NCI-H1694 treated with DMSO at 0.1 percent for 48 hours (cell line): Measurements from ENCODE around the gene SNAPC3.
"Not testable (repeated sequence)": the region's sequence is repeated elsewhere in the genome, so short reads cannot be mapped to it uniquely, and the experiment has no call there.

ENCODE experiments used
- DNase-seq: peaks from one replicate; lab custom pipeline; 2025; lab: John Stamatoyannopoulos, UW

SNAPC3 gene

DNA sequence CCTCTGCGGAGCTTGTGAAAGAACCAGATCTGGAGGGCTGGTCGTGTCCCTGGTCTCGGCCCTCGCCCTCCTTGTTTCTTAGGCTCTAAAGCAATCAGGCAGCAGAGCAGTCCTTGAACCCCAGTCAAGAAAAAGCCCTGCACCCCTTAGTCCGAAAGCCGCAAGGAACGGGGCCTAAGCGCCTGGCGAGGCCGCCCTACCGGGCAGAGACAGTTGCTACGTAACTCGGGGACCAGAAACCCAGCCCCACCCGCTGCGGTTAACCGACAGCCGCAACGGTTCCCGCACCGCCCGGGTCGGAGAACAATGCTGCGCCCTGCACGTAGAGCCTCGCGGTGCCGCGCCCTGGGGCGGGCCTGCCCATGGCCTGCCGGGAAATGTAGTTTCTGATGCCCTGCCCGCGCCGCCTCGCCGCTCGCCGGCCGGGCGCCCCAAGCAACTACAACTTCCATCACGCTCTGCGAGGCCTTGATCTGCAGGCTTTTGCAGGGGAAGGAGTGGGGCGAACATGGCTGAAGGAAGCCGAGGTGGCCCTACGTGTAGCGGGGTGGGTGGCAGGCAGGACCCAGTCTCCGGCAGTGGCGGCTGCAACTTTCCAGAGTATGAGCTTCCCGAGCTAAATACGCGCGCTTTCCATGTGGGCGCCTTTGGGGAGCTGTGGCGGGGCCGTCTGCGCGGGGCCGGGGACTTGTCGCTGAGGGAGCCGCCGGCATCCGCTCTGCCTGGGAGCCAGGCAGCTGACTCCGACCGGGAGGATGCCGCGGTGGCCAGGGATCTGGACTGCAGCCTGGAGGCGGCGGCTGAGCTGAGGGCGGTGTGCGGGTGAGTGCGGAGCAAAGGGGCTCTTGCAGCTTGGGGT, at the start of gene SNAPC3:
Gene SNAPC3 (plus strand): TSS at position 505 of the 859 bp plus-strand sequence. CDS start 4 bp downstream, at position 509.
- peak; percentile 92 for DNase-seq

DNA sequence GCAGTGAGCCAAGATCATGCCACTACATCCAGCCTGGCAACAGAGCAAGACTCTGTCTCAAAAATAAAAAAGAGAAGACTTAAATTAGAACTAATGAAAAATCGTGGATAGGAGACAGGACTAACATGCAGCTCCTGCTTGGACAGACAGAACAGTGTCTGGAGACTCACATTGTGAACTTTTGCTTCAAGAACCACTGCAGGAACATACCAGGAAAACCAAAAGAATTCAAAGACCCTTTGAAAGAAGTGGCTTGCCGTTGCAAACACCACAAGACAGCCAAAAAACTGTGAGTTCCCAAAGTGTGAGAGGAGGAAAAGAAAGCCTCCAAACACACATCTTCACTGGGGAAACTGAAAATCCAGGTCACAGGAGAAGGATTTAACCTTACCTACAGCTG, 48.8 kb upstream of the SNAPC3 start:
- no peak for DNase-seq

GRCh38 chr9:15374310-15374709, 48.4 kb upstream of the SNAPC3 start:
- no peak for DNase-seq

- DNase-seq = no peak
Measured at GRCh38 chr9:15374825-15375224, 47.9 kb upstream of the SNAPC3 start.

- no peak for DNase-seq
Measured at GRCh38 chr9:15377625-15378540, 44.8 kb upstream of the SNAPC3 start.

DNA sequence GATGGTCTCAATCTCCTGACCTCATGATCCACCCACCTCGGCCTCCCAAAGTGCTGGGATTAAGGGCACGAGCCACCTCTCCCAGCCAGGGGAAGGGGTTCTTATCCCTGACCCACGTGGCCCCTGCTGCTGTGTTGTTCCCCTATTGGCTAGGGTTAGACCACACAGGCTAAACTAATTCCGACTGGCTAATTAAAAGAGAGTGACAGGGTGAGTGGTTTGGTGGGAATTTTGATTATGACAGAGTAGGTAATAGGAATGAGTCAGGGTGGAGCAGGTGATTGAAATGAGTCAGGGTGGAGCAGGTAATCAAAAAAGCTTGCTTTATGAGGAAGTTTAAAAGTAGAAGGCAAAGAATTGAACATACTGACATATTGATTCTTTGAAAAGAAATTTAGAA, 43.4 kb upstream of the SNAPC3 start:
- not testable (repeated sequence) for DNase-seq

DNA sequence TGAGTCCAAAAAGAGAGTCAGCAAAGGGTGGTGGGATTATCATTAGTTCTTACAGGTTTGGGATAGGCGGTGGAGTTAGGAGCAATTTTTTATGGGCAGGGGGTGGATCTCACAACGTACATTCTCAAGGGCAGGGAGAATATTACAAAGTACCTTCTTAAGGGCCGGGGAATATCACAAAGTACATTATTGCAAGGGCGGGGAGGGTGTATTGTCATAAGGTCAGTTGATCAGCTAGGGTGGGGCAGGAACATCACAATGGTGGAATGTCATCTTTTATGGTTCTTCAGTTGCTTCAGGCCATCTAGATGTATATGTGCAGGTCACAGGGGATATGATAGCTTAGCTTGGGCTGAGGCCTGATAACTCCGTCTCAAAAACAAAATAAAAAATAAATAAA, 42.8 kb upstream of the SNAPC3 start:
- DNase-seq = not testable (repeated sequence)

DNA sequence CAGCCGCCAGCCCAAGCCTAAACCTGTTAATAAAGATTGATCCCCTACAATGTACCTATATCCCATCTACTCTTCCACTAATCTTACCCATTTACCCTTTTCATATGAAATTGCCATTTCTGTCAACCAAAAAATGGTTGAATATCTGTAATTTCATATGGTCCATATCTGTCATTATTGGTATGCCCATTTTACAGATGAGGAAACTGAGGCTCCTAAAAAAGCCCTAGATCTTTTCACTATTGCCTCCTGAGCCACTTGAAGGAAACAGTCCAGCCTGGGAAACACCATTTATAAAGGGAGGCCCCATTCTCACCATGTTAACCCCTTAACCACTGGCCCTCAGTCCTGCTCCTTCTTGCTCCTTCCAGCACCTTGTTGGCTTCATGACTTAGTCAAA, 41.2 kb upstream of the SNAPC3 start:
- DNase-seq = no peak

GRCh38 chr9:15386465-15386864, 36.2 kb upstream of the SNAPC3 start:
- no peak for DNase-seq

DNA sequence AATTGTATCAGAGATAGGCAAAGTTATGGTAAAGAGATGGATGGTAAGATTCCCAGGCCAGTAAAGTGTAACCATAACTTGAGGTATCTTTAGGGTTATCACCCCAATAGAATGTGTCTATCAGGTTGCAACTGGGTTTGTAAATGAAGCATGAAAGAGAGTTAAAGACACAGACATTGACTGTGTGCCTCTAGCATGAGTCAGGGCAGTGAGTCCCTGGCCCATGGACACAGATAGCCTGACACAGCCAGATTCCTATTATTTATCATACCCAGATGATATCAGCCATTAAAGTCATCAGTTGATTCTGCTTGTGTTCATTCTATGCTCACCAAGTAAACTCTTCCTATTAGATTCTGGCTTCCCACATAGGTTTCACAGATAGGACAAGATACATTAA, 33.5 kb upstream of the SNAPC3 start:
- no peak for DNase-seq

- DNase-seq = no peak
Measured at GRCh38 chr9:15389631-15390030, 33.0 kb upstream of the SNAPC3 start.

- DNase-seq = no peak
Measured at GRCh38 chr9:15390201-15390600, 32.5 kb upstream of the SNAPC3 start.

- DNase-seq = no peak
Measured at GRCh38 chr9:15392363-15392762, 30.3 kb upstream of the SNAPC3 start.

DNA sequence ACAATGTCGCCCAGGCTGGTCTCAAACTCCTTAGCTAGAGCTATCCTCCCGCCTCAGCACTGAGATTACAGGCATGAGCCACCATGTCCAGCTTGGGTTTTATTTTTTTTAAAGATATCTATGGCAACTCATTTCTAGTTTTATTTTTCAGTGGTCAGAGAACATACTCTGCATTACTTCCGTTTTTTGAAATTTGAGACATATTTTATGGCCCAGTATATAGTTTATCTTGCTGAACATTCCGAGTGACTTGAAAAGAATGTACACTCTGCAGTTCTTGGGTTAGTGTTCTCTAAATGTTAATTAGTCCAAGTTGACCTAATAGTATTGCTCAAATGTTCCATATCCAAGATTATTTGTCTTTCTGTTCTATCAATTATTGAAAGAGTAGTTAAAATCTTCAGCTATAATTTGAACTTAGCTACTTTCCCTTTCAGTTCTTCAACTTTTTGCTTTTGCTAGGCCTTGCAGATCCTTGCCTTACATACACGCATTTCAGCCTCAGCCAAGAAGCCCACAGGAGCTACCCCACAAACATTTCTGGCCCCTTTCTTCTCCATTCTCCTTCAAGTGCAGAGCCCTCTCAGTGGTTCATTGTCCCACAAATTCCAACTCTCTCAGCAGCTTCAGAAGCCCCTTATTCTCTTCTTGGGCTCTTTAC, 22.3 kb upstream of the SNAPC3 start:
- no peak for DNase-seq

DNA sequence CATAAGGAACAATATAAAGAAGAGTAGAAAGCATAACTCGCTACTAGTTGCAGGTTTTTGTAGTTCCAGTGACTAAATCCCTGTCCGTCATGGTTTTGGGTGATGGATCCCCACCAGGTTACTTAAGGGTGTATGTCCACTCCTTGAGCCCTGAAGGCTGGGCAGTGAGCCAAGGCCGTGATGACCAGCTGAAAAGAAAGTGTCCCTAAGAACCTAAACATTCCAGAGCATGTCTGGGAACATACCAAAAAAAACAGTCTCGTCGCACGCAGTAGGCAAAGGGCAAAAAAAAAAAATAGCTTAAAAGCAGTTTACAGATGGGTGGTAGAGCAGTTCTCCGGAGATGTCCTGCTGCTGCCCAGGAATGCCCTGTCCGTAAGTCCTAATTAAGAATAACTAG, 21.4 kb upstream of the SNAPC3 start:
- no peak for DNase-seq

DNA sequence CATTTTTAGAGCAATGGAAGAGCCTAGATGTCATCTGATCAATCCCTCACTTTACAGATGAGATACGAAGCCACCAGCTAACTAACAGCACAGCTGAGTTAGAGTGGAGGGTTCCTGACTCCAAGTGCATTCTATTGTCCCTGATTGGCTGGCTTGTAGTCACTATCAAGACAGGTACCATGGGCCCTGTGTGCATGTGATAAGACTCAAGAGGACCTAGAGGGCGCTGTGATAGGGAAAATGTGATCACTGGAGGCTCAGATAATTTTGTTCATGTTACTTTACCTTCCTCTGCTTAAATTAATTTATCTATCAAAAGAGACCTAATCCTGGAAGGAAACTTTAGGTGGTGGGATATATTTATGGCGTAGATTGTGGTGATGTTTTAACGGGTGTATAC, 19.5 kb upstream of the SNAPC3 start:
- no peak for DNase-seq

- DNase-seq = no peak
Measured at GRCh38 chr9:15404171-15404570, 18.5 kb upstream of the SNAPC3 start.

DNA sequence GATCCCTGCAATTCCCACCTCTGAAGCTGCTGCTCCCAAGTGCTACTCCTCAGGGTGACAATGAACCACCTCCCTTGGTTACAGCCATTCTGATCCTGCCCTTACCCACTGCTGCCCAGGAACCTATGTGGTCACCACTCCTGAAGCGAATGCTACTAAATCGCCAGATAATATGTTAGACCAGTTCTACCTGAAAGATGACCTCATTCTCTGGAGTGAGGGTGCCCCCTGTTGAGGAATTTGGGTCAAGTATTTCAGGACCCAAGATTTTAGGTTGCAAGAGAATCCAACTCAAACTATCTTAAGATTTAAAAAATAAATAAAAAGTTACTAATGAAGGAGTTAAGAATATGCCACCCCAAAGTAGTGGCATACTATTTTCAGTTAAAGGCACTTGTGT, 5.8 kb upstream of the SNAPC3 start:
- no peak for DNase-seq

- DNase-seq = no peak
Measured at GRCh38 chr9:15417626-15418025, 5.0 kb upstream of the SNAPC3 start.

DNA sequence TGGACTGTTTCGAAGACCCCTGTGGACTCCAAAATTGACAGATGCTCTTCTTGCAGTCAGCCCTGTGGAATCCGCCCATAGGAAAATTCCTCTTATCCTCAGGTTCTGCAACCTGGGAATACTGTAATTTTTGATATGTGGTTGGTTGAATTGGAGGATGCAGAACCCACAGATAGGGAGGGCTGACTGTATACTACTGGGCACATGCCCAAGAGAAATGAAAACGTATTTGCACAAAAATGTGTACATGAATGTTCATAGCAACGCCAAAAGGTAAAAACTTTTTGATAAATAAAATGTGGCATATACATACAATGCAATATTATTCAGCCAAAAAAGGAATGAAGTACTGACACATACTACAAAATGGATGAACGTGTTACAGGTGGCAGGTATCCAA, 1.9 kb upstream of the SNAPC3 start:
- no peak for DNase-seq

DNA sequence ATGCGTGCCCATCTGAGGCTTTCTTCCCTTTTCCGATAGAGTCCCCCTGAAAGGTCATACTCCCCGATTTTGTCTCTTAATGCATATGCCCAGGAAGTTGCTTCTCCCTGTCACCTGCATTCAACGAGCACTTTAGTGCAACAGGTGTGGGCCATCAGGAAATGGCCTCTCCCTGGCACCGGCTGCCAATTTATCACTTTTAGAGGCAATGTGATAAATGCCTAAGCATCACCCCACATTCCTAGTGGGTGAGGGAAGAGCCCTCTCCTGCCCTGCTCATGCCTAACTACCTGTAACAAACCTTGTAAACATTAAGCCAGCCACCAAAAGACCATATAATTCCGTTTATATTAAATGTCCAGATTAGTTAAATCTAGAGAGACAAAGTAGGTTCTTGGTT, 1.1 kb upstream of the SNAPC3 start:
- no peak for DNase-seq

DNA sequence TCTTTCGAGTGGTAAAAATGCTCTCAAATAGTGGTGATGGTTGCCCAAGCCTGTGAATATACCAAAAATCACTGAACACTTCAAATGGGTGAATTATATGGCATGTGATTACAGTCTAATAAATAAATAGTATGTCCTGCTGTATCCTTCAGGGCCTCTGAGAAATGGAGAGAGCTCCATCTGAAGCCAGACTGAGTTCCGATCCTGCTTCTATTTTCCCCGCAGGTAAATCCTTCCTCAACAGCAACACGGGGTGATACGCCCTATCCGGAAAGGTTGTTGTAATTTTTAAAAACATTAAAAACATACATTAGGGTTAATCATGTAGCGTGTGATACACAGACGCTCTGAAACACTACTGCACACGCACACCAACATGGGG, 695 bp upstream of the SNAPC3 start:
- no peak for DNase-seq
